ENCODE measurements around the gene CDT1.

Gene CDT1

GRCh38 chr16:88800277-88800592 lies 3.4 kb upstream of the CDT1 start:
- no peak for DNase-seq (ENCODE audit: low read depth)
- H3K4me3 ChIP-seq (ENCODE audit: low read length) = no peak overlapping the region
- TF ChIP-seq, protein P1, sequence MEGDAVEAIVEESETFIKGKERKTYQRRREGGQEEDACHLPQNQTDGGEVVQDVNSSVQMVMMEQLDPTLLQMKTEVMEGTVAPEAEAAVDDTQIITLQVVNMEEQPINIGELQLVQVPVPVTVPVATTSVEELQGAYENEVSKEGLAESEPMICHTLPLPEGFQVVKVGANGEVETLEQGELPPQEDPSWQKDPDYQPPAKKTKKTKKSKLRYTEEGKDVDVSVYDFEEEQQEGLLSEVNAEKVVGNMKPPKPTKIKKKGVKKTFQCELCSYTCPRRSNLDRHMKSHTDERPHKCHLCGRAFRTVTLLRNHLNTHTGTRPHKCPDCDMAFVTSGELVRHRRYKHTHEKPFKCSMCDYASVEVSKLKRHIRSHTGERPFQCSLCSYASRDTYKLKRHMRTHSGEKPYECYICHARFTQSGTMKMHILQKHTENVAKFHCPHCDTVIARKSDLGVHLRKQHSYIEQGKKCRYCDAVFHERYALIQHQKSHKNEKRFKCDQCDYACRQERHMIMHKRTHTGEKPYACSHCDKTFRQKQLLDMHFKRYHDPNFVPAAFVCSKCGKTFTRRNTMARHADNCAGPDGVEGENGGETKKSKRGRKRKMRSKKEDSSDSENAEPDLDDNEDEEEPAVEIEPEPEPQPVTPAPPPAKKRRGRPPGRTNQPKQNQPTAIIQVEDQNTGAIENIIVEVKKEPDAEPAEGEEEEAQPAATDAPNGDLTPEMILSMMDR (conservative IDR thresholded peaks at IDR 0.05; ENCODE audit: low read depth, low read length) = no peak

- TF ChIP-seq, protein P1 (conservative IDR thresholded peaks at IDR 0.05; ENCODE audit: low read depth, low read length) = no peak
- no peak for DNase-seq (ENCODE audit: low read depth)
- H3K4me3 ChIP-seq (ENCODE audit: low read length) = peak overlapping the region; percentile 57
These were observed 573 bp downstream of the CDT1 start for GRCh38 chr16:88804173-88804551.

- peak overlapping the region; percentile 57 for H3K4me3 ChIP-seq (ENCODE audit: low read length)
- TF ChIP-seq, protein P1 (conservative IDR thresholded peaks at IDR 0.05; ENCODE audit: low read depth, low read length) = no peak
- no peak for DNase-seq (ENCODE audit: low read depth)
These were observed 1.2 kb downstream of the CDT1 start for GRCh38 chr16:88804552-88805339.

GRCh38 chr16:88805340-88805715 lies 1.7 kb downstream of the CDT1 start:
- TF ChIP-seq, protein P1 (conservative IDR thresholded peaks at IDR 0.05; ENCODE audit: low read depth, low read length) = no peak
- DNase-seq (ENCODE audit: low read depth) = no peak
- H3K4me3 ChIP-seq (ENCODE audit: low read length) = no peak overlapping the region

- TF ChIP-seq, protein P1 (conservative IDR thresholded peaks at IDR 0.05; ENCODE audit: low read depth, low read length) = no peak
- no peak overlapping the region for H3K4me3 ChIP-seq (ENCODE audit: low read length)
- no peak for DNase-seq (ENCODE audit: low read depth)
These were observed 2.4 kb downstream of the CDT1 start for GRCh38 chr16:88805887-88806393.

- H3K4me3 ChIP-seq (ENCODE audit: low read length) = no peak overlapping the region
- no peak for DNase-seq (ENCODE audit: low read depth)
- TF ChIP-seq, protein P1 (conservative IDR thresholded peaks at IDR 0.05; ENCODE audit: low read depth, low read length) = no peak
These were observed 3.0 kb downstream of the CDT1 start for GRCh38 chr16:88806491-88807111.

- no peak overlapping the region for H3K4me3 ChIP-seq (ENCODE audit: low read length)
- DNase-seq (ENCODE audit: low read depth) = no peak
- TF ChIP-seq, protein P1 (conservative IDR thresholded peaks at IDR 0.05; ENCODE audit: low read depth, low read length) = no peak
These were observed 3.6 kb downstream of the CDT1 start for GRCh38 chr16:88807142-88807625.

All from retinal pigment epithelial cell (primary cell).